Measurements from ENCODE around the gene LPP.

Gene LPP

DNA sequence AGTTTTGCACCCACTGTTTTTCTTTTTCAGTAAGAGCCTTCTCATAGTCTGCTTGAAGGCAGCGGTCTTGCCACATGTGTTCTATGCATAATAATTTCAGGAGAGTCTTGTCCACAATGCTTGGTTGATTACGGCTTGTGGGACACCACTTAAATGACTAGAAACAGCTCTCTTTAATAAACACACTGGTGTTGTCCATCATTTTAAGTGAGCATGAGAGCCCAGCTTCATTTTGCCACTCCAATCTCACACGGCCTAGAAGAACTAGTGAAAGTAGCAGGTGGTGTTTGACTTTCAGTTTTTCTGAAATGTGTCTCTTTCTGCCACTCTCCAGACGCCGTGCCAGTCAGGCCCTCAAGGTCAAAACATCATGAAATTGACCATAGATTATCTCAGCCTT lies 292.1 kb downstream of the LPP start:
- DNase-seq (ENCODE audit: low read depth), result no peak

DNA sequence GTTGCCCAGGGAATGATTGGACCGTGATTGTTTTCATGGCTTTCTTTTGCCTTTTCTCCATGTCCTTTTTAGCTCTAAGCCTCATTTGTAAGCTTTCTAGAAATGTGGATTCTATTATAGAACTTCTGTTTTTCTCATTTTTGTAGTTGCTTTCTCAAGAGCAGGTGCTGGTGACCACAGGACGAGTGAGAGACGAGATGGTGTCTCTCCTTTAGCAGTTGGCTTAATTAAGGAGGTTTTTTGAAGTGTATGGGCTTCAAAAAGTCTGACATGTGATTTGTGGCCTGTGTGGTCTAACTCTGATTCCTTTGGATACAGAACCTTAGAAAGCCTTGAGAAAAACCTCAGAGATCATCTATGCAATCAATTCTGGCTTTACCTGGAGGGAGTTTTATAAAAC lies 292.8 kb downstream of the LPP start:
- DNase-seq (ENCODE audit: low read depth), result no peak

DNA sequence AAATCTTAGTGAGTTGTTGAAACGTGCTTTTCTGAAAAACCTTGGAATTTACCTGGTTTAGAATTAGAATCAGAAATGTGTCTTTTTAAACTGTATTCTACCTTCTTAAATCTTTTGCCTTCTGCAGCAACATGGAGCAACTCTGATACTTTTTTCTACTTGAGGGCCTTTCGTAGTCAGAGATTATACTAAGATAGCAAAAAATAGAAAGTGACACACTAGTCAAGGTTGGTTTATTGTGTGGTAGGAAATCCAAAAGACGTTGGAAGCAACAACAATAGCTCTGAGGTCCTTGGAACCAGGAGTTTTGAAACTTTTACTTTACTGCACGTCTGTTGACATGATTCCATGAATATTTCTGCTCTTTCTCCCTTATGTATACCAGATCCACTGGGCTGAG lies 294.9 kb downstream of the LPP start:
- DNase-seq (ENCODE audit: low read depth), result no peak

DNA sequence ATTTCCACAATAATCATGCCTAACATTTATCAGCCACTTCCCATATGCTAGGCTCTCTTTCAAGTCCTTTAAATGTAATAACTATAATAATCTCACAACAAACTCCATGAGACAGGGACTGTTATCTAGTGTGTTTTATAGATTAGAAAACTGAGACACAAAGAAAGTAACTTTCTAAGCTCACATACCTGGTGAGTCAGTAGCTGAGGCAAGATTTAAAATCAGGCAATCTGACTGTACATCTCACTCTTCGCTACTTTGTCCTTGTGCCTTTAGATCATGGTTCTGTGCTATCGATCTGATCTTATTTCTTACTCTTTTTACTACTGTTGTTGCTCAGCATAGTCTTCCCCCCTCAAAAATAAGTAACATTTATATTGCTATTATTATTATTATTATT lies 295.5 kb downstream of the LPP start:
- no peak for DNase-seq (ENCODE audit: low read depth)

DNA sequence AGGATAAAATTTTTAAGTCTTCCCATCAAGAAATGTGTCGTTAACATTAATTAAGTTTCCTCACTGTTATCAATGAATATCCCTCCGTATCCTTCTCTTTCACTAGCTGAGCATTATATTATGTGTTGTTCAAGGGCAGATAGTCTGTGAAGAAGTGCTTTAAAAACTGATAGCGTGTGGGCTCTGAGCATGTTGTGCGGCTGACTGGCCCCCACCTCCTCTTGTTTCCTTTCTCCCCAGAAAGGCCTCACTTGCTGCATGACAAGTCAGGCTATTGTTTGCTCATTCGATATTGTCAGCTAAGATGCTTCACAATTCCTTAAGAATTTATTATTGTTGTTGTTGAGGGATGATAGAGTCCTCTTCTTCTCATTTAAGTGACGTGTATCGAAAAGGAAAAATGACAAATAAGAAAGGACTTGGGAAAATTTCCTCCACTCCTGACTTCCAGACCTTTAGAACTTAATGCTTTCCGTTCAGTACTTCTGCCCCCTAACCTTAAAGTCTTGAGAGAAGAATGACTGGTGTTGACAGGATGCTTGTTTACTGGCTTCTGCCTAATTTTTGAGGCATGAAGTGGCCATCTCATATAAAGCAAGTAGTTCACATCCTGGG lies 298.3 kb downstream of the LPP start:
- no peak for DNase-seq (ENCODE audit: low read depth)

DNA sequence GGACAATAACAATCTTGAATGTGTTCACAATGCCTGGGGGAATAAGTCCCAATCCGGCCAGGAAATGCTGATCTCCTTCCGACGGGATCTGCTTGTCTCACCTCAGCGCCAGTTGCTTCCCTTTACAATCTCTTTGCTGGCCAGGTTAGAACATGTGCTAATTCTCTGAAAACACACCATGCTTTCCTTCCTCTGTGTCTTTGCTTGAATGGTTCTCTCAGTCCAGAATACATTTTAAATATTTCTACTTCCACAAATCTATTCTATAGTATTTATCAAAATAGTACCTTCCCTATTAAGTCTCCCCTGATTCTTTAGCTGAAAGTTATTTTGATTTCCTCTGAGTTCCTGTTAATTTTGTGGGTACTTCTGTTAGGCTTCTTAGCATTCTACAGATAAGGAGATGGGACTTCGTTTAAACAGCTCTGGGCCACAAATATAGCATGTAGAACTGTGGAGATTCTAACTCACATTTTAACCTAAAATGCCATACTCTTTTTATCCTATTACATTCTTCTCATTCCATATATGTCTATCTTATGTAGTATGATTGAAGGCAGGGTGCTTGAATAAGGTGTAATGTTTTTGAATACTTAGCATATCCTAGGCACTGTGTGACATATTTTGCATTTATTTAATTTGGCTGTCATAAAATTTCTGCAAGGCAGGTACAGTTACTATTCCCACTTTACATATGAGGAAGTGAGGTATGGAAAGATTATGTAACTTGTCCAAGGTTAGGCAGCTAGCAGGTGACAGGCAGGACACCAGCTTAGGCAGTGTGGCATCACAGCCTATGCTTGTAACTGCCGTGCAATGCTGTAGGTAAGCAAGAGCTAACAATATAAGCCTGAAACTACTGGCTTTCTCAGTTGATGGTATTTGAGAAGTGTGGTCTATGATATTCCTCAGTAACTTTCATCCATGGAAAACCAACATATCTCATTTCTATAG lies 299.8 kb downstream of the LPP start:
- DNase-seq (ENCODE audit: low read depth), result no peak

DNA sequence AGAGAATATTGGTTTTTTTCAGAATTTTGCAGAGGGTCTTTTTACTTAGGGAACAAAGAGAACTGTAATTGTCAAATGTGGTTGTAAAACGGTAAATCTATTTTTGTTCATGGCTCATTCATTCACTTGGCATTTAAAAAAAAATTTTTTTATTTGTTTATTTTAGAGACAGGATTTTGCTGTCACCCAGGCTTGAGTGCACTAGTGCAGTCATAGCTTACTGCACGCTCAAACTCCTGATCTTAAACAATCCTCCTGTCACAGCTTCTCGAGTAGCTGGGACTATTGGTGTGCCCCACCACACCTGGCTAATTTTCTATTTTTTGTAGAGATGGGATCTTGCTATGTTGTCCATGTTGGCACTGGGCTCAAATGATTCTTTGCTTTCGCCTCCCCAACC lies 301.8 kb downstream of the LPP start:
- no peak for DNase-seq (ENCODE audit: low read depth)

DNA sequence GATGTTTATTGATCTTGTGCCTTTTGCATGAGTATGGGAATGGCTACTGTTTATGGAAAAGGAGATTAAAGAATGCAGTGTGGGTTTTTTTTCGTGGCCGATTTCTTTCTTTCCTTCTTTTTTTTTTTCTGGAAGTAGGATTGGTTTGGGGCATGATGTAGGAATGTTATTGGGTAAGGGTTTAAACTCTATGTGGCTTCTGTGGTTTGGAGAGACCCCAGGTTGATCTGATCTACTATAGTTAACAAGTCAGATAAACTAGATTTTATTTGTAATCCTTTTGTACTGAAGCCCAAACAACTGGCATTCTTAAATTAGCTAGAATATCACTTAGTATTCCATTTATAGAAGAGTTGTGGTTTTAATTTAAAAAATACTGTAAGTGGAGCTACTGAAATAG lies 304.8 kb downstream of the LPP start:
- no peak for DNase-seq (ENCODE audit: low read depth)

DNA sequence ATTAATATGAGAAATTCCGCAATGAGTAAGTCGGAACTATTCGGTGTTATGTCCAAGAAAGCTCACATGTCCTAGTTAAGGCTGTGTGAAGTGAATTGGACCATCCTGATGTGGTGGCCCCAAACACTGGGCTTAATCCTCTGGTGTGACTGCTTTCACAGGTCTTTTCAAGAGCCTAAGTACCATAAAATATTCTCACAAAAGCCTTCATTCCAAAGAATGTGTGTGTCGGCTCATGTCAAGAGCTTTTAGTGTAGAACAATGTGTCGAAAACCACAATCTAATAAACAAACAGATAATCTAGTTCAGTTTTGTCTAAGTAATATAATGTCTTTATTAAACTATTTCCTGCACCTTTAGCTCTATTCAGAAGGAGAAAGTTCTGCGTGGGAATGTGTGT lies 311.4 kb downstream of the LPP start:
- DNase-seq (ENCODE audit: low read depth), result no peak

DNA sequence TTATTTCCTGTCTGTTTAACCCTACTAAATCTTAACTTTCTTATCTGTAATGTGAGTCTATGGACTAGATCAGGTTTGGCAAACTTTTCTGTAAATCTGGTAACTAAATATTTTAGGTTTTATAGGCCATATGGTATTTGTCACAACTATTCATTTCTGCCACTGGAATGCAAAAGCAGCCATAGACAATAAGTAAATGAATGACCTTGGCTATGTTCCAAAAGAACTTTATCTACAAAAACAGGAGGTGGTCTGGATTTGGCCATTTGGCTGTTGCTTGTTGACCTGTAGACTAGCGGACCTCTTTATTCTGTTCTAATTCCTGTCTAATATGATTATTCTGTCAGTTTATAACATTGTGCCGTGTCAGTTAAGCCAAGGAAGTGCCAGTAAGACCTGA lies 314.2 kb downstream of the LPP start:
- DNase-seq (ENCODE audit: low read depth), result no peak

DNA sequence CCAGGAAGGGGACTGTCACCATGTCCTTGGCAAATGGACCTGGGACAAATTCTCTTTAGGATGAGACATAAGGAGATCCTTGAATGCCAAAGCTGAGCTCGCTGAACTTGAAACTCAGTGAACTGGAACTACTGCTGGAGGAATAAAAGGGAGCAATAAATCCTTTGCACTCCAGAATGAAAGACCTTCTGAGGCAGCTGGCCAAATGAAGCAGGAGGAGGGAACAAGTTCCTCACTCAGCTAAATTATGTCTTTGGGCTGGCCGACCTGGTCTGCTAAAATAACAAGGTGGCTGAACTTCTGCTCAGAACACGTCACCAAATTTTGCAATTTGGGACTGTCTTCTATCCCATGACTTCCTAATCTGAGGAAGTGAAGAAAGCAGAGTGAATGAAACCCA lies 314.7 kb downstream of the LPP start:
- no peak for DNase-seq (ENCODE audit: low read depth)

DNA sequence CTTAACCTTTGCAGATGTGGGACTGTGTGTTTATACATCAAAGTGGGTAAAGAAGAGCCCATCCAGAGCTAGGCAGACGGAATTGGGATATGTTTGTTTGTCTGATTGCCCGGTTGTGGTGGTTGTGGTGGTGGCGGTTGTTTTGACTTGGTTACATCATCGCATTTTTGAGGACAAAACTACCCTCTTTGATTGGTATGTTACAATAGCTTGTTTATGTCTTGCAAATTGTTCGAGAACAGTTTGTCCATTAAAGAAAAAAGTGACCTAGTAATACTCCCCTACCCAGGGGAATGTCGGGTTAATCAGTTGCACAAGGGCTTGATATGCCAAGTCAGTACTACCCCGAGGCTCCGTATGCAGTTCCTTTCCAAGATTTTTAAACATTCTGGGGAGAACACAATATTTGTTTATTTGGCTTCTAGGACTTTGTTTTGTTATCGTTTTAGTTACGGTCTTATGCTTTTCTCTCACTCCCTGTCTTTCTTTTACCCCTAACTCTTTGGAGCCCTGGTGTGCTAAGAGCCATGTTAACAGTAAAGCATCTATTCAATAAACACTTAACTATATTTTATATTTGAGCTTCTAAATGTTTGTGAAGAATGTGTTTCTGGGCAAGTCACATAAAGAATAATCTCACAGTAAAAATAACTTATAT lies 315.4 kb downstream of the LPP start:
- DNase-seq (ENCODE audit: low read depth), result no peak

DNA sequence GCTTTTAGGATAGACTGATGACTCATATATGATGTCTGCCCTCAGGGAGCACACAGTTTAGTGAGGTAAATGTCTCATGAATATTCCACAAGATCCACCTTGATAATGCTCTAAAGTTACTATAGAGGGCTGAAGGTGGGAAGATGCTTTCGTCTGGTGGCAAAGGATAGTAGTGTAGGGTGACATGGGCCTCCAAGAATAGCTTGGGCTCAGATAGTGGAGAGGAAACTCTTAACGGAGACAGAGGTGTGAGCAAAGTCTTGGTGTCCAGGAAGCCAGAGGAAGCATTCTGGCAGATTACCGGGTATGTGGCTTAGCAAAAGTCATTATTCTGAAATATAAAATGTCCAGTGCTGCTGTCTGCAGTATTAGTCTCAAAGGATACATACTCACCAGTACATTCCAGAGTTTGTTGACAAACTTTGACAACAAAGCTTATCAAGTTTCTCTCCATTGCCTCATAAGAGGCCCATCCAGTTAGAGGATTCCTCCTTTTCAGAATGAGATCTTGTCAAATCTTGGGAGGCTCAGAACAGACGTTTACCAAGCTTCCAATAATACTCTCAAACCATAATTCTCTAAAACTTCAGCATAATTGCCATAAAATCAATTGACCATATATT lies 316.7 kb downstream of the LPP start:
- no peak for DNase-seq (ENCODE audit: low read depth)

DNA sequence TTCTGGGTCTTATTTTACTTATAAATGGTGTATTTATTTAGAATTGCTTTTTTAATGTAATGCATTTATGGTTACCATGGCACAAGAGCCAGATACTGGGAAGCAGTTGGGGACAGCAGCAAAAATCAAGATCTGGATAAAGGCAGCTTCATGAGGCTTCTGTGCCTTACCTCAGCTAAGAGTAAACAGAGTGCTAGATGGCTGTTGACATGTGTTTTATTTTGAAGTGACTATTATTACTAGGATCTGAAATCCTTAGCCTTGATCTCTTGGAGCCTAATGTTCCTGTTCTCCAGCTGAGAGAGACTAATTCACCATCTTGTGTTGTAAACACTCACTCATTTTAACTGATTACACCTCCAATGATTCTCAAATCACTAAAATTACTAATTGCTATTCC lies 317.8 kb downstream of the LPP start:
- DNase-seq (ENCODE audit: low read depth), result no peak

DNA sequence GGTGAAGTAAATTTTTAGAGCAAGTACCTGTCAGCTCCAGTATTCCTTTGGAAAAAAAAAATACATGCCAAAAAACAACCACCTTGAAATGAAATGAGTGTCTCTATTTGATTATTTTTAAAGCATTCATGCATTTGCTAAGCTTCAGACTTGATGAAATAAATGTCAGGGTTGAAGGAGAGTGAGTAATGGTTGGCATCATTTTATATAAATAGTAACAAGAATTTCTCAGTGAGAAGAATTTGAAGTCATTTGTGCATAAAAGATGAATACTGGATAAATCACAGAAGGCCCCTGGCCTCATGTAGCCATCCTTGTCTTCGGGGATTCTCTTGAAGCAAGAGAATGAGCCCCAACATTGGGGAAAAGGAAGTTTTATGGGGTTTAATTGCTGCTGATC lies 318.4 kb downstream of the LPP start:
- DNase-seq (ENCODE audit: low read depth), result no peak

DNA sequence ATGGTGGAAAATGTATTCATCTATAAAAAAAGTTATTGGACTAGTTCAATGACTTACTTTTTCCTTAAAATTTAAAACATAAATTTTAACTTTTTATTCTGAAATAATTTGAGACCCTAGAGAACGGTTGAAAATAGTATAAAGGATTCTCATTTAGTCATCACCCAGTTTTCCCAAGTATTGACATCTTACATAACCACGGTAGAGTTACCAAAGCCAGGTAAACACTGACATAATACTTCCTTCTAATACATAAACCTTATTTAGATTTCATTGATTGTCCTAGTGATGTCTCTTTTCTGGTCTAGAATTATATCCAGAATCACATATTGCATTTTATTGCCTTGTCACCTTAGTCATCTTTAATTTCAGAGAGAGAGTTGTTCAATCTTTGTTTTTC lies 319.1 kb downstream of the LPP start:
- no peak for DNase-seq (ENCODE audit: low read depth)

DNA sequence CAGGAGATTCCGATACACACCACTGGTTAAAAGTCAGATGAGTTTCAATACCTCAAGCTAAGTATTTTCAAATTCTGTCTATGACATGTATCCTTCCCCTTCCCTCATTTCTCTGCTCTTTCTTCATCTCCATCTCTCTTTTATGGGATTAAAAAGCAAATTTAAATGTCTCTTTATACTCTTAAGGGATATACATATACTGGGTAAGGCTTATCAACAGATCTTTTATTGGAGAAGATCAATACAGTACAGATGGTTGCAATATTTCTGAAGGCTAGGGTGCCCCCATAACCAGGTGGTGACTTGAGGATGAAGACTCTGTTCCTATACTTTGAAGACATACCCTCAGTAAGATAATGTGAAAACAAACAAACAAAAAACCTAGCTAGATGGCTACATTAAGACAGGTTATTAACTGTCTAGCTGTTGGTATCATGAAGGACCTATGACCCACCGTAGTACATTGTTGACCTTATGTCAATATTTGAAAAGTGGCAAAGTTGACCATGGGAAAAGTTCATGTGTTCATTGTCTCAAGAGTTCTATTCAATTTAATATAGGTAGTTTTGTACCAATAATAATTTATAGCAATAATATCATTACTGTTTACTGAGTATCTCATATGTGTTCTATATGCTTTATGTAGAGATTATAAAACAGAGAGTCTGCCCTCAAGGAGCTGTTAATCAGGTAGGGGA lies 319.8 kb downstream of the LPP start:
- DNase-seq (ENCODE audit: low read depth), result no peak

DNA sequence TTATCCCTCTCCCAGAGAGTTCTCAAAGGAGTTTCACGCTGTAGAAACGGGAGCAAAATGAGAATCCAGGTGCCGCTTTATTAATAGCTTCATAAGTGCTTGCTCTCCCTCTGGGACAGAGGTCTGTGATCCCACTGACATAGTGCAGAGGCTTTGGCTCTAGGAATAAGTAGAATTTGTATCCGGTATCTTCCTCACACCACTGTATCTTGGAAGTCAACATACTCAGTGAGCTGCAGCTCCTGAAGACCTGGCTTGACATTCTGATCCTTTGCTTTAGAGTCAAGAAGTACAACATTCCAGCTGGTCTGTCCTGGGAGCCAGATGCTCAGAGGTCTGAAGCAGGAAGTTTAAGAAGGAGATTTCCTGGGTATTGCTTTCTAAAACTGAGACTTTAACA lies 323.0 kb downstream of the LPP start:
- no peak for DNase-seq (ENCODE audit: low read depth)

DNA sequence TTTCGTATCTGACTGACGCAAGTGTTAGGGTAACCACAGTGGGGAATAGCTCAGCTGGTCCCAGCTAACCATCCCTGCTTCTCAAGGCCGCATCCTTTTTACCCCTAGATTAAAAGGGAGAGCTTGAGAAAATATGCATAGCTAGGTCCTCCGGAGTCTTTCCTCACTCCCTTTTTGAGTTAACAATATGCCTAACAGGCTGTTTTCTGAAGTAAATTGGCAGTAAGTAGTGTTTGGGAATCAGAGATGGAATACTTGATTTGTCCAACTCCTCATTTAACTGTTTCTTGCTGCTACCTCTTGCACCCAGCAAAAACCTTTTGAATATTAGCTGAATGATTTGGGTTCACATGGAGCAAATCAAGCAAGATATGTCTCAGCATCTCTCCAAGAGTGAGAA lies 326.1 kb downstream of the LPP start:
- DNase-seq (ENCODE audit: low read depth), result no peak

DNA sequence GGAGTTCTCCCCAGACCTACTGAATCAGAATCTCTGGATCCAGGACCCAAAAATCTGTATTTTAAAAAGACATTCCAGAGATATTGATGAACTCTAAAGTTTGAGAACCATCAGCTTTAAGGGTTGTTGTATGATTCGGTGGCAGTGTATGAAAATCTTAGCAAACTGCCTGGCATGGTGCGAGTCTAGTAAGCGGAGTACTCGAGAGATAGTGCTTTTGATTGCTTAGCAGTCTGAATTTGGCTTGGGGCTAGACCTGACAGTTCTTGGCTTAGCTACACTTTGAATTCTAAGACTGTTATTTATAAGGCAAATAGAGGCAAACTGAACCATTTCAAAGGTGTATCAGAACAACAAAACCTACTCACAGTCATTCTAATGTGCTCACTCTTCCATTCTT lies 329.0 kb downstream of the LPP start:
- no peak for DNase-seq (ENCODE audit: low read depth)

DNA sequence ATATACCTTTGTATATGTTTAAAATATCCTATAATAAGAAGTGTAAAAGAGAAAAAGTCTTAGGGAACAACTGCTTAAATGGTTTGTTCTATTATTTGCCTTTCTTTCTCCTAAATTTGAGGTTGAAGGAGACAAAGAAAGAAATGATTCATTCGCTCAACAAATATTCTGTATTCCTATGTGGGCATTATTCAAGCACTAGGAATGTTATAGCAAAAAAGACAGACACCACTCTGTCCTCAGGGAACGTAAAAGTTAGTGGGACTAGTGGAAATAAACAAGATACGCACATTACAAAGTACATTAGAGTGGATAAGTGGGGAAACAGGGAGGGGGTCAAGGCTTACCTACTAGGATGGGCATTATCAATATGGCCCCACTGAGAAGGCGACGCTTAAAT lies 332.2 kb downstream of the LPP start:
- no peak for DNase-seq (ENCODE audit: low read depth)

DNA sequence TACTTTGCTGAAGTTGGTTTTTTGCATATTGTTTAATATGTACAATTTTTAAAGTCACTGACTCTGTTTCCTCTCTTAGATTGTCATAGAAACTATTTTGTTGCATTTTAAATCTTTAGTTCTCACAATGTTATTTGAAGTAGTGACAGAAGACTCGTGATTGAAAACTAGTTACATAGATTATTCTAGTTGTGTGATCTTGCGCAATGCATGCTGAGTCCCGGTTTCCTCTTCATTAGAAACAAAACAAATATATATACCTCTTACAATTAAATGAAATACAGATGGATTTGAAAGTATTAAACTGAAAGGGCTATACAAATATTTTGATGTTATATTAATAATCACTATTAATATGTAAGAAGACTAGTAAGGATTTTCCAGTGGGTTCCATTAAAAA lies 333.0 kb downstream of the LPP start:
- no peak for DNase-seq (ENCODE audit: low read depth)

Data from stimulated activated CD8-positive, alpha-beta memory T cell treated with anti-CD3 and anti-CD28 coated beads, Interleukin-7, amount 100 ng/mL, for 24 hours (primary cell).